Smooth muscle cell (in vitro differentiated cells): Measurements from ENCODE around the gene PRKD3. TPM values are rescaled to one million over a fixed set of nuclear protein-coding genes. Genes with fewer than 3 reads are reported as not detected.

ENCODE experiments used
- DNase-seq: peaks from one replicate; lab custom pipeline; 2025; ENCODE audit not compliant: unreplicated experiment; lab: John Stamatoyannopoulos, UW
- H2AFZ ChIP-seq: fragments of 200-600 bp; sonication (generic); 2 replicates; pipeline ENCODE4 v1.6.0; 2016; ENCODE audit warnings: antibody characterized with exemption, low read depth, mild to moderate bottlenecking
- H3F3A ChIP-seq: fragments of 200-600 bp; sonication (generic); 2 replicates; pipeline ENCODE4 v1.6.0; 2017; ENCODE audit warnings: antibody characterized with exemption, low read depth
- H3K27ac ChIP-seq: fragments of 200-600 bp; sonication (generic); 2 replicates; pipeline ENCODE4 v1.5.1; 2016; ENCODE audit warnings: low read depth, mild to moderate bottlenecking
- H3K27me3 ChIP-seq: fragments of 200-600 bp; sonication (generic); 2 replicates; pipeline ENCODE4 v1.6.1; 2016; ENCODE audit warnings: low read depth, mild to moderate bottlenecking
- H3K36me3 ChIP-seq: fragments of 200-600 bp; sonication (generic); 2 replicates; pipeline ENCODE4 v1.5.1; 2016; ENCODE audit warnings: low read depth
- H3K4me1 ChIP-seq: fragments of 200-600 bp; sonication (generic); 2 replicates; pipeline ENCODE4 v1.5.1; 2016; ENCODE audit warnings: low read depth
- H3K4me2 ChIP-seq: fragments of 200-600 bp; sonication (generic); 2 replicates; pipeline ENCODE4 v1.6.0; 2016; ENCODE audit warnings: mild to moderate bottlenecking
- H3K4me3 ChIP-seq: fragments of 200-600 bp; sonication (generic); 2 replicates; pipeline ENCODE4 v1.5.1; 2016; ENCODE audit warnings: mild to moderate bottlenecking
- H3K79me2 ChIP-seq: fragments of 200-600 bp; sonication (generic); 2 replicates; pipeline ENCODE4 v1.6.0; 2016; ENCODE audit warnings: low read depth, mild to moderate bottlenecking
- H3K9ac ChIP-seq: fragments of 200-600 bp; sonication (generic); 2 replicates; pipeline ENCODE4 v1.6.0; 2016; ENCODE audit warnings: low read depth
- H3K9me3 ChIP-seq: fragments of 200-600 bp; sonication (generic); replicated peaks from 2 replicates; pipeline ENCODE4 v1.5.1; 2016; ENCODE audit warnings: low read depth
- H4K20me1 ChIP-seq: fragments of 200-600 bp; sonication (generic); 2 replicates; pipeline ENCODE4 v1.6.0; 2016; ENCODE audit warnings: low read depth
- CTCF ChIP-seq: fragments of 200-600 bp; sonication (generic); IDR thresholded peaks from 2 replicates; pipeline ENCODE4 v1.5.1; 2017; ENCODE audit warnings: borderline replicate concordance, mild to moderate bottlenecking, antibody characterized with exemption; ENCODE audit not compliant: insufficient read depth, poor library complexity, severe bottlenecking
- WGBS: methylation state at CpG from one replicate; pipeline ENCODE4 v1.1.7; 2016; ENCODE audit warnings: low lambda C conversion rate; 5-methylcytosine and 5-hydroxymethylcytosine counted together
- polyA plus RNA-seq: library from polyadenylated mRNA; unstranded; fragments of >200 nt; fragmentation: Nextera tagmentation; extraction: Ambion mirVana; gene quantifications from 2 replicates; pipeline ENCODE4 v1.2.1, GENCODE V29; 2016
- total RNA-seq: library from RNA; depleted of rRNA; stranded (reverse); fragments of >200 nt; gene quantifications from 2 replicates; pipeline ENCODE4 v1.2.3, GENCODE V29; 2014

Gene PRKD3
- total and polyA plus RNA-seq, 2 experiments from 2014 or later = 18.8 to 73.4 TPM

GRCh38 chr2:37319754-37320609, 4.7 kb downstream of the PRKD3 start:
- H3K27me3 ChIP-seq = no peaks in the 10 kb centered on the region
- peaks cover 21% of the 10 kb centered on the region for H3F3A ChIP-seq
- no peak overlapping the region for H3K4me2 ChIP-seq
- peak overlapping the region; percentile 74 for H3K27ac ChIP-seq
- no peak overlapping the region for H3K4me3 ChIP-seq
- no peak for DNase-seq
- no peak for TF ChIP-seq CTCF
- H3K4me1 ChIP-seq = peaks cover 40% of the 10 kb centered on the region
- H3K9ac ChIP-seq = no peak overlapping the region
- H3K79me2 ChIP-seq = peaks cover 88% of the 10 kb centered on the region
- 95% methylated on average over 12 of the region's 12 CpGs for WGBS
- H2AFZ ChIP-seq = no peak overlapping the region
- H3K36me3 ChIP-seq = no peaks in the 10 kb centered on the region
- H3K9me3 ChIP-seq = no peaks in the 10 kb centered on the region
- peaks cover 89% of the 10 kb centered on the region for H4K20me1 ChIP-seq

- Histone ChIP-seq H3K27ac (peak overlapping the region; percentile 74), H3K4me3 (peak overlapping the region; percentile 1), H3K27me3 (no peaks in the 10 kb centered on the region), H3K4me1 (peaks cover 40% of the 10 kb centered on the region), H4K20me1 (peaks cover 100% of the 10 kb centered on the region), H3K79me2 (peaks cover 94% of the 10 kb centered on the region), H3K9me3 (no peaks in the 10 kb centered on the region), H3K36me3 (no peaks in the 10 kb centered on the region), H3F3A (peaks cover 21% of the 10 kb centered on the region), H2AFZ (no peak overlapping the region), H3K9ac (no peak overlapping the region), H3K4me2 (peak overlapping the region; percentile 71)
- no peak for DNase-seq
- no peak for TF ChIP-seq CTCF
- 59% methylated on average over 5 of the region's 5 CpGs for WGBS
Measured at GRCh38 chr2:37318401-37318800, 6.2 kb downstream of the PRKD3 start.

GRCh38 chr2:37317746-37318145, 6.9 kb downstream of the PRKD3 start:
- H3K27me3 ChIP-seq = no peaks in the 10 kb centered on the region
- H3K27ac ChIP-seq = peak overlapping the region; percentile 74
- H3K9me3 ChIP-seq = no peaks in the 10 kb centered on the region
- no peak overlapping the region for H3K9ac ChIP-seq
- WGBS = 89% methylated on average over 1 of the region's 1 CpG
- H4K20me1 ChIP-seq = peaks cover 100% of the 10 kb centered on the region
- no peak overlapping the region for H3K4me3 ChIP-seq
- H3K79me2 ChIP-seq = peaks cover 94% of the 10 kb centered on the region
- no peak for TF ChIP-seq CTCF
- peaks cover 34% of the 10 kb centered on the region for H3K4me1 ChIP-seq
- H3F3A ChIP-seq = peaks cover 21% of the 10 kb centered on the region
- H2AFZ ChIP-seq = no peak overlapping the region
- no peaks in the 10 kb centered on the region for H3K36me3 ChIP-seq
- DNase-seq = no peak
- H3K4me2 ChIP-seq = peak overlapping the region; percentile 71
